Heart left ventricle (tissue), 13 donors: Measurements from ENCODE around the gene PSMD13.

Experiments used
- CTCF ChIP-seq, 12 donors: fragments of 200-600 bp; sonication (generic) in 4 of 12; IDR thresholded peaks; one replicate each; pipeline versions ENCODE4 v1.5.0 to v1.8.0; 2018 to 2022; ENCODE audit warnings: antibody characterized with exemption in 12 of 12, mild to moderate bottlenecking in 5 of 12
- POLR2A ChIP-seq, 2 donors: fragments of 450-650 bp; IDR thresholded peaks; one replicate each; pipeline ENCODE4 v1.6.1; 2017; ENCODE audit warnings: antibody characterized with exemption in 2 of 2, mild to moderate bottlenecking in 2 of 2, moderate library complexity in 2 of 2
- donor health status: ischemic (EF 13 %, LVEDD 7.1; RV severe dilation, severe dysfunction).
- donor health status: DM: no; HTN: yes; CAD: no.
- donor health status: DM: no; HTN: no; CAD: no.
- donor health status: ischemic (EF 25% LVEDD 6.9; RV normal size, moderate dysfunction).
- donor health status: ischemic (EF 25% LVEDD 5.7; RV mildly dilated, moderate dysfunction).
- donor health status: ischemic (EF 35%, LVEDD 5.7; RV mildly dilated, moderate dysfunction).
- donor health status: nonischemic (EF 11% LVEDD 7.7; RV severe dilation, severe dysfunction).
- donor health status: DM: yes; HTN: yes; CAD: no.
- donor health status: PGD.
- donor health status: ischemic (EF 29% LVEDD 5.4; RV normal size, mild dysfunction).
- donor health status: nonischemic (EF 23%, LVEDD 6.1; RV moderate dilation, normal function).

GRCh38 chr11:221998-222789 is 14.6 kb upstream of the PSMD13 start:
- no peak for TF ChIP-seq CTCF (IDR thresholded peaks at IDR 0.05)
- TF ChIP-seq POLR2A (IDR thresholded peaks at IDR 0.05): no peak
